ENCODE data around the gene MRPL39.
"Not testable (repeated sequence)": the region's sequence is repeated elsewhere in the genome, so short reads cannot be mapped to it uniquely, and the experiment has no call there.

Gene MRPL39

DNA sequence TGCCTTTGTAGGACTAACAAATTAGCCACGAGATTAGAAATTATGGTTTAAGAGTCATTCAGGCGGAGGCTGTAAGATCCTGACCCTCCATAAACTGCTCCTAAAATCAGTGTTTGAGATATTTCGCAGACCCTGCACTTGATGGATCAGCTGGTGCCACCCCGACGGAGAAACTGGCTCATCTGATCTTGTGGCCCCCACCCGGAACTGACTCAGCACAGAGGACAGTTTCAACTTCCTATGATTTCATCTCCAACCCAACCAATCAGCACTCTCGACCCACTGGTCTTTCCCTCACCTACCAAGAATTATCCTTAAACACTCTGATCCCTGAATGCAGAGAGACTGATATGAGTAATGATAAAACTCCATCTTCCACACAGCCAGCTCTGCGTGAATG is 28.0 kb upstream of the MRPL39 start:
- H3K4me3 ChIP-seq (replicated peaks; ENCODE audit: low read depth, low read length) = no peak overlapping the region
- TF ChIP-seq, protein P1, sequence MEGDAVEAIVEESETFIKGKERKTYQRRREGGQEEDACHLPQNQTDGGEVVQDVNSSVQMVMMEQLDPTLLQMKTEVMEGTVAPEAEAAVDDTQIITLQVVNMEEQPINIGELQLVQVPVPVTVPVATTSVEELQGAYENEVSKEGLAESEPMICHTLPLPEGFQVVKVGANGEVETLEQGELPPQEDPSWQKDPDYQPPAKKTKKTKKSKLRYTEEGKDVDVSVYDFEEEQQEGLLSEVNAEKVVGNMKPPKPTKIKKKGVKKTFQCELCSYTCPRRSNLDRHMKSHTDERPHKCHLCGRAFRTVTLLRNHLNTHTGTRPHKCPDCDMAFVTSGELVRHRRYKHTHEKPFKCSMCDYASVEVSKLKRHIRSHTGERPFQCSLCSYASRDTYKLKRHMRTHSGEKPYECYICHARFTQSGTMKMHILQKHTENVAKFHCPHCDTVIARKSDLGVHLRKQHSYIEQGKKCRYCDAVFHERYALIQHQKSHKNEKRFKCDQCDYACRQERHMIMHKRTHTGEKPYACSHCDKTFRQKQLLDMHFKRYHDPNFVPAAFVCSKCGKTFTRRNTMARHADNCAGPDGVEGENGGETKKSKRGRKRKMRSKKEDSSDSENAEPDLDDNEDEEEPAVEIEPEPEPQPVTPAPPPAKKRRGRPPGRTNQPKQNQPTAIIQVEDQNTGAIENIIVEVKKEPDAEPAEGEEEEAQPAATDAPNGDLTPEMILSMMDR (IDR thresholded peaks at IDR 0.05; ENCODE audit: low read depth, low read length, missing control alignments) = no peak
- no peak for DNase-seq (ENCODE audit: extremely low read depth, low read depth)

DNA sequence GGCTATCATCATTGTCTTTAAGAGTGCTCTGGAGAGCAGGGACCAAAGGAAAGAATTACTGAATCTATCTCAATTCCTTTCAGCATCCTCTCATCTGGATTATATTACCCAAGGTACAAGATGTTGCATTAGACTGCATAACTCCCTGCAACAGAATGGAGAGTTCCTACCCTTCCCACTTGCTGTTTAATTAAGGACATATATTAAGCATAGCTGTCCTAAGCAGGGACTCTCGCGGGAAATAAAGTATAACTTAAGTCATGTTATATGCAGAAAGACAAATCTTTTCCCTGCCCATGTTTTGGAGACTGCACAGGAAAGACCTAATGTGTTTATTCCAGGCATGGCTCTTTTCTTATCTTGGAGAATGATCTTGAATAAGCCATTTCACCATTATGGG is 25.0 kb upstream of the MRPL39 start:
- TF ChIP-seq, protein P1 (IDR thresholded peaks at IDR 0.05; ENCODE audit: low read depth, low read length, missing control alignments) = no peak
- no peak overlapping the region for H3K4me3 ChIP-seq (replicated peaks; ENCODE audit: low read depth, low read length)
- no peak for DNase-seq (ENCODE audit: extremely low read depth, low read depth)

DNA sequence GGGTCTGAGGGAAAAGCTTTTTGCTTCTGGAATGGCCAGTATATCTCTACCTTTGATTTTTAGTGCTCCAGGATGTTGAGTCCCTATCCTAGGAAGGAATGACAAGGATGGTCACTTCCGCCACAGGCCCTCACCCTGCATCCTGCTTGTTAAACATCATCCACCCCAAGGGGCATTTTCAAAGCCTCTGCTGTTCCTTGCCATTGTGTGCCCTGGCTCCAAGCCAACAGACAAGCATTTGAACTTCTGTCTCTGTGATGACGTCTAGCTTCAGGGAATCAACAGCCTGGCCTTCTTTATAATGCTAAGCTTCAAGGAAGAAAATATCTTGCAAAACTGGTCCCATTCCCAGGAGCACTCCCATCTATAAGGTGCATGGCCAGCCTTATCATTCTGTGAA is 19.5 kb upstream of the MRPL39 start:
- no peak overlapping the region for H3K4me3 ChIP-seq (replicated peaks; ENCODE audit: low read depth, low read length)
- no peak for DNase-seq (ENCODE audit: extremely low read depth, low read depth)
- TF ChIP-seq, protein P1 (IDR thresholded peaks at IDR 0.05; ENCODE audit: low read depth, low read length, missing control alignments) = no peak

DNA sequence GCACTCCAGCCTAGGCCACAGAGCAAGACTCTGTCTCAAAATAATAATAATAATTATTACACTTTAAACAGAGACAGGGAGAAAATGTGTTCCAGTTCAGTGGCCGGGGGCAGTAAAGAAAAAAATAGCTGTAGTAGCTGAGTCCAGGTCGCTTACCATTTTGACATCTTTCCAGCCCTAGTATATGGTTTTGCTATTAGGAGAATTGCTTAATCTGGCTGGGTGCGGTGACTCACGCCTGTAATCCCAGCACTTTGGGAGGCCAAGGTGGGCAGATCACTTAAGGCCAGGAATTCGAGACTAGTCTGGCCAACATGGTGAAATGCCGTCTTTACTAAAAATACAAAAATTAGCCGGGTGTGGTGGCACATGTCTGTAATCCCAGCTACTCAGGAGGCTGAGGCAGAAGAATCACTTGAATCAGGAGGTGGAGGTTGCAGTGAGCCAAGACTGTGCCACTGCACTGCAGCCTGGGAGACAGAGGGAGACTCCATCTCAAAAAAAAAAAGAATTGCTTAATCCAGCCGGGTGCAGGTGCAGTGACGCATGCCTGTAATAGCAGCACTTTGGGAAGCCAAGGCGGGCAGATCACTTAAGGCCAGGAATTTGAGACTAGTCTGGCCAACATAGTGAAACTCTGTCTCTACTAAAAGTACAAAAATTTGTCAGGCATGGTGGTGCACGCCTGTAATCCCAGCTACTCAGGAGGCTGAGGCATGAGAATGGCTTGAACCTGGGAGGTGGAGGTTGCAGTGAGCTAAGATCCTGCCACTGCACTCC is 18.7 kb upstream of the MRPL39 start:
- not testable (repeated sequence) for H3K4me3 ChIP-seq (replicated peaks; ENCODE audit: low read depth, low read length); DNase-seq (ENCODE audit: extremely low read depth, low read depth)

DNA sequence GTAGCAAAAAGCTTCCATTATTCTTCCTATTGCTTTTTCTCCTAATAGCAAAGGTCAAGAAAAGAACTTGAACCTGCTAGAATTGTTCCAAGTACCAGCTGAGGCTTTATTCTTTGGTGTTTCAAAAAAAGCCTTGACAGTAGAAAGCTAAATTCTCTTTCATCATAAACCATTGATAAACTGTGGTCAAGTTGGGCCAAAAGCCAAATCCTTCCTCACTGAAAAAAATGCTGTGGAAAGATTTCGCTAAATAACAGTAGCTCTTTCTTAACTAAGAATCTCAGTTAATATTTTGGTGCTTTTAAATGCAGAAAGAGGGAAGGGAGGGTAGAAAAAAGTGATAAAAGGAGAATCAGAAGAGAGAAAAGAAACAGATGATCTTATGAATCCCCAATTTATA is 17.8 kb upstream of the MRPL39 start:
- DNase-seq (ENCODE audit: extremely low read depth, low read depth) = no peak
- TF ChIP-seq, protein P1 (IDR thresholded peaks at IDR 0.05; ENCODE audit: low read depth, low read length, missing control alignments) = no peak
- no peak overlapping the region for H3K4me3 ChIP-seq (replicated peaks; ENCODE audit: low read depth, low read length)

DNA sequence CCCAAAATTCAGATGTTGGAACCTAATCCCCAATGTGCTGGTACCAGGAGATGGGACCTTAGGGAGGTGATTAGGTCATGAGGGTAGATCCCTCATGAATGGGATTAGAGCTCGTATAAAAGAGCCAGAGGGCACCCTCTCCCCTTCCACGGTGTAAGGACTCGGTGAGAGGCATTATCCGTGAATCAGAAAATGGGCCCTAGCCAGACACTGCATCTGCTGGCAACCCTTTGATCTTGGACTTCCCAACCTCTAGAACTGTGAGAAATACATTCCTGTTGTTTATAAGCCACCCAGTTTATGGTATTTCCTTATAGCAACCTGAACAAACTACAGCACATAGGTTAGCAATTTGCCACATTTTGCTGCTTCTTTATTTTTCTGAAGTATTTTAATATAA is 17.2 kb upstream of the MRPL39 start:
- TF ChIP-seq, protein P1 (IDR thresholded peaks at IDR 0.05; ENCODE audit: low read depth, low read length, missing control alignments) = no peak
- no peak for DNase-seq (ENCODE audit: extremely low read depth, low read depth)
- H3K4me3 ChIP-seq (replicated peaks; ENCODE audit: low read depth, low read length) = no peak overlapping the region

DNA sequence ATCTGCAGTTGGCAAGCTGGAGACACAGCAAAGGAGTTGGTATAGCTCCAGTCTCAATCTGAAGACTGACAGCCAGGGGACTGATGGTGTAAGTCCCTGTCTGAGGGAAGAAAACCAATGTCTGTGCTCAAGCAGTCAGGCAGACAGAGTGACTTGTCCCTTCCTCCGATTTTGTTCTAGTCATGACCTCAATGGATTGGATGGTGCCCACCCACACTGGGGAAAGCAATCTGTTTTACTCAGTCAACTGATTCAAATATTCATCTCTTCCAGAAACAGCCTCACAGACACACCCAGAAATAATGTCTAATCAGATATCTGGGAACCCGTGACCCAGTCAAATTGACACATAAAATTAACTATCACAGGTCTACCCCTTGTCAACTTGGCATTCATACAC is 11.9 kb upstream of the MRPL39 start:
- TF ChIP-seq, protein P1 (IDR thresholded peaks at IDR 0.05; ENCODE audit: low read depth, low read length, missing control alignments) = no peak
- no peak for DNase-seq (ENCODE audit: extremely low read depth, low read depth)
- no peak overlapping the region for H3K4me3 ChIP-seq (replicated peaks; ENCODE audit: low read depth, low read length)

All from HFF-Myc (cell line).